GM19239 (cell line): ENCODE measurements around the gene MAST3.

ENCODE experiments used
- DNase-seq: peaks from one replicate; pipeline ENCODE4 v3.0.0; 2011; ENCODE audit warnings: low spot score; ENCODE audit not compliant: insufficient read length
- FAIRE-seq: peaks from 2 replicates; lab custom pipeline; 2011; peaks lifted over from hg19 to GRCh38; lab: Jason Lieb, UNC

Gene MAST3

GRCh38 chr19:18109733-18110608 is 12.4 kb downstream of the MAST3 start:
- FAIRE-seq (peak; percentile 54), DNase-seq (no peak)

- no peak for DNase-seq
- FAIRE-seq = no peak
Observed at GRCh38 chr19:18110609-18111232, 13.1 kb downstream of the MAST3 start.

DNA sequence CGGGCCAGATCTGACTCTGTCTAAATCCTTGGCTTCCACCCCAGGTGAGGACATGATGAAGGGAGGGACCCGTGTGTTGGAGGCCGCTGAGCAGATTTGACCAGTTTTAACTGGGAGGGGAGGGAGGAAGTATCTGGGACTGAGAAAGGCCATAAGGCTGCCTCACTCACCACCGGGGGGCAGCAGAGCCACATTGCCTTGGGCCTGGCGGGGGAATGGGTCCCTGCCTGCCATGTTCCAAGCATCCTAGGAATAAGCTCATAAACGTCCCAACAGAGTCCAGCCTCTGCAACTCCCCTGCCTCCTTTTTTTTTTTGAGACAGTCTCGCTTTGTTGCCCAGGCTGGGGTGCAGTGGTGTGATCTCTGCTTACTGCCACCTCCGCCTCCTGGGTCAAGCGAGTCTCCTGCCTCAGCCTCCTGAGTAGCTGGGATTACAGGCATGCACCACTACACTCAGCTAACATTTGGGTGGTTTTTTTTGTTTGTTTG is 15.5 kb downstream of the MAST3 start:
- peak; percentile 72 for DNase-seq
- FAIRE-seq = peak; percentile 96

DNA sequence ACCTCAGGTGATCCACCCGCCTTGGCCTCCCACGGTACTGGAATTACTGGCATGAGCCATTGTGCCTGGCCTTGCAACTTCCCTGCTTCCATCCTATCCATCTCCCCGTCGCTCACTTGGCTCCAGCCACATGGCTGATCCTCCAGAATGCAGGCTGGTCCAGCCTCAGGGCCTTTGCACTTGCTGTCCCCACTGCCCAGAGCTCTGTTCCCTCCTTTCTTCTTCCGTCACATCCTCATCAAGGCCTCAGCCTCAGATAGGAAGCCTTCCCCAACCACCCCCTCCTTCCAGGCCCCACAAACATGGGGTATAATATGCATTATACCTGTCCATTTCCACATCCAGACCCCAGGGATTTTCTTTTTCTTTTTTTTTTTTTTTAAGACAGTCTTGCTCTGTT is 16.2 kb downstream of the MAST3 start:
- FAIRE-seq (no peak), DNase-seq (no peak)

GRCh38 chr19:18114483-18114882 is 16.9 kb downstream of the MAST3 start:
- DNase-seq (no peak), FAIRE-seq (no peak)

- FAIRE-seq (no peak), DNase-seq (no peak)
Observed at GRCh38 chr19:18117364-18117691, 19.8 kb downstream of the MAST3 start.

DNA sequence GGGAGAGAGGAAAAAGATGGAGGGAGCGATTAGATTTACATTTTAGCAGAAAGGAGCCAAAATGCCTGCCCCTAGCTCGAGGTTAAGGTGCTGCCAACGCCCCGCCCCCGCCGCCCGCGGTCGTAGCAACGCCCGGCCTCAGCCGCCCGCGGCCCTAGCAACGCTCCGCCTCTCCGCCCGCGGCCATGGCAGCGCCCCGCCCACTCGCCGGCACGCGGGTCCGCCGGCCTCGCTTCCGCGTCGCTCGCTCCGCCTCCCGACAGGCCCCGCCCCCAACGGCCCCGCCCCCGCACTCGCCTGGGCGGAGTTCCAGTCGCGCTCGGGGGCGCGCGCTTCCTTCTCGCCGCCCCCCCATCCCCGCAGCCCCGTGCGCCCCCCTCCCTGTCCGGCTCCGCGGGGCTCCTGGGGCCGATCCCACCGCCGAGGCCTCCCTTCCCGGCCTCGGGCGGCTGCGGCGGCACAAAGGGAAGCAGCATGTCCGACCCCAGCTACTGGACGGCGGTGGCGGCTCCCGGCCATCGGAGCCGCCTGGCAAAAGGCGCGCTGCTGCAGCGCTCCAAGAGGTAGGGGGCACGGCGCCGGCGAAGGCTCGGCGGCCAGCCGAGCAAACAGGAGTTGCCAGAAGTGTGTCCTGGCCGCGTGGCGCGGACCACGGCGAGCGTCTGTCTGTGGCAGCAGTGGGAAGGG is 20.3 kb downstream of the MAST3 start:
- peak; percentile 95 for FAIRE-seq
- DNase-seq = peak; percentile 99

DNA sequence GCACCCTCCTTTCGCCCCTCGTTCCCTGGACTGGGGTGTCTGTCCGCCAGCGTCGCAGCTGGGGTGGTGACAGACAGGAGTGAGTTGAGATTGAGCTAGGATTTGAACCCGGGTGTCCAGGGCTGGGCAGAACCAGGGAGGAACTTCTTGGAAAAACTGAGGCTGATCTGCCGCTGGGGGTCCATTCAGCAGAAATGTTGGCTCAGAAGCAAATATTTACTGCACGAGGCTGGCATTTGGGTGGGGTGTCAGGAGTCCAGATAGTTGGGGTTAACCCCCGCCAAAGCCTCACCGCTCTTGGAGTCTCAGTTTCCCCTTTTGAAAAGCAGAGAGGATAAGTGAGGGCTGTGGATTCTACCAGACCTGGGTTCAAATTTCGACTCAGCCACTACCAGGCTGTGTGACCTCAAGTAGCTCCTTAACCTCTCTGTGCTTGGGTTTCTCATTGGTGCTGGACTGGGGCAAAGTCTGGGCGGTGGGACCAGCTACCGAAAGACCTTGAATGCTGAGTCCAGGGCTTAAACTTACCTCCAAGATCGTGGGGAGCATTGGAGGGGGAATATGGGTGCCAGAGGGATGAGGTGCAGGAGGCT is 20.9 kb downstream of the MAST3 start:
- FAIRE-seq = no peak
- DNase-seq = no peak

- DNase-seq = peak; percentile 72
- FAIRE-seq = peak; percentile 91
Observed at GRCh38 chr19:18119013-18119716, 21.6 kb downstream of the MAST3 start.

DNA sequence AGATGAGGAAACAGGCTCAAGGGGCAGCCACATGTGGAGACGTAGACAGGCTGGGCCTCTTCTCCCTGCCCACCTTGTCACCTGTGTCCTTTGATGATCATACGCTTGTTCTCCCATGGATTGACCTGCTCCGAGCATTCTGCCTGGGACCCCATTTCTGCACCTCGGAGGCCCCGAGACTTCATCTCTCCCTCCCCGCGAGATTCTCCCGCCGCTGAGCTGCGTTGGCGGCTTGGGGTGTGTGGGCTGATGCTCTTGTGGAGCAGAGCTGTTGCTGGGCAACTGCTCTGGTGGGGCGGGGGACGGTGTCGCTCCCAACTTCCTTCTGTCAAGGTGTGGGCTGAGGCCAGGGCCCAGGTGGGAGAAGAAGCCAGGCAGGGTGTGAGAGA is 22.1 kb downstream of the MAST3 start:
- FAIRE-seq = no peak
- DNase-seq = no peak

DNA sequence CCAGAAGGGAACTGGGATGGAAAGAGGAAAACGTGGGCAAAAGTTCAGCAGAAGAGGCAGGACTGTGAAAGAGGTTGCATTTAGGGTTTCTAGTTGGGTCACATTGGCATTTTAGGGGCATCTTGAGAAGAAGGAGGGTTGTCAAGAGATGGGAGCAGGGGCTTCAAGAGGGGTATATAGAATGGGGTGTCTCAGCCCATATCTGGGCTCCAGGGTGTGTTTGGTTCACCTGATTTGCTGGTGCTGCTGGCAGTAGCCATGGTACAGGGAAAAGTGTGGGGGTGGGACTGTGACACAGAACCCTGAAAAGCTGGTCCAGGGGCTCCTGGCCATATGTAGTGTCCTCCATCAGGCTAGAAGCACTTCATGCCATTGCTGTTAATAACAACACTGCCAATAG is 22.5 kb downstream of the MAST3 start:
- DNase-seq (no peak), FAIRE-seq (no peak)

DNA sequence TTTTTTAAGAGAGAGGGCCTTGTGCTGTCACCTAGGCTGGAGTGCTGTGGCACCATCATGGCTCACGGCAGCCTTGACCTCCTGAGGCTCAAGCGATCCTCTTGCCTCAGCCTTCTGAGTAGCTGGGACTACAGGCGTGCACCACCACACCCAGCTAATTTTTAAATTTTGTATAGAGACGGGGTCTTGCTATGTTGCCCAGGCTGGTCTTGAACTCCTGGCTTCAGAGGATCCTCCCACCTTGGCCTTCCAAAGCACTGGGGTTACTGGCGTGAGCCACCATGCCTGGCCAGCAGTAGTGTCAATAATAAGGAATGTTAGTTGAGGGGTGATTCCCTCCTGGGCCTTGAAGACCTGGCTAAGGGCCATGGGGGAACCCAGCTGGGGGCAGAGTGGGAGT is 23.6 kb downstream of the MAST3 start:
- no peak for FAIRE-seq
- DNase-seq = no peak

DNA sequence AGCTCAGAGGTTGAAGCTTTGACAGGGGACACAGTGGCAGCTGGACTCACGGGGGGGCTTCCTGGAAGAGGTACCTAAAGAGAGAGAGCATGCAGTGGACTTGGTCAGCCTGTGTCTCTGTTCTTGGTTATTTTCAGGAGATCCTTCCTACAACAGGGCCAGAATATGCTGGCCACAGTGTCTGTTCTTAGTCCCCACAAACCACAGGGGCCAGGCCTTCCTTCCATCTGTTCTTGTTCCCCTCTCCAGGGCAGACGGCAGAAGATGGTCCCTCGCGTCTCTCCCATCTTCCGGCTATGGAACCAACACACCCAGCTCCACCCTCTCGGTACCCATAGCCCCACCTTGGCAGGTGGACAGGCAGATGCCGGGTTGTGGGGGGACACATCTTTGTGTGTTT is 24.8 kb downstream of the MAST3 start:
- DNase-seq (no peak), FAIRE-seq (no peak)

- DNase-seq (no peak), FAIRE-seq (no peak)
Observed at GRCh38 chr19:18122860-18123795, 25.6 kb downstream of the MAST3 start.

- FAIRE-seq (no peak), DNase-seq (no peak)
Observed at GRCh38 chr19:18123819-18124218, 26.2 kb downstream of the MAST3 start.

DNA sequence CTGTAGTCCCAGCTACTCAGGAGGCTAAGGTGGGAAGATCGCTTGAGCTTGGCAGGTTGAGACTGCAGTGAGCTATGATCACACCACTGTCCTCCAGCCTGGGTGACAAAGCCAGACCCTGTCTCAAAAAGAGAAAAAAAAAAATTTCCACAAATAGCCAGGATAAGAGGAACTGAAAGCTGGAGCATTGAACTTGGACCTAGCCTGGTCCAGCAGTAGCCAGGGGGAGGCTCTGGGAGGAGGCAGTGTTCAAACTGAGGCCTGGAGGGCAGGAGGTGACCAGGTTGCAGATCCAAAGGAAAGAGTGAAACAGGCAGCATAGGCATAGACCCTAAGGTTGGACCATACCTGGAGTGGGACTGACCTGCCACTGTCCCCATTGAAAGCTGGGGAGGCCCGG is 28.5 kb downstream of the MAST3 start:
- DNase-seq = no peak
- FAIRE-seq = no peak

DNA sequence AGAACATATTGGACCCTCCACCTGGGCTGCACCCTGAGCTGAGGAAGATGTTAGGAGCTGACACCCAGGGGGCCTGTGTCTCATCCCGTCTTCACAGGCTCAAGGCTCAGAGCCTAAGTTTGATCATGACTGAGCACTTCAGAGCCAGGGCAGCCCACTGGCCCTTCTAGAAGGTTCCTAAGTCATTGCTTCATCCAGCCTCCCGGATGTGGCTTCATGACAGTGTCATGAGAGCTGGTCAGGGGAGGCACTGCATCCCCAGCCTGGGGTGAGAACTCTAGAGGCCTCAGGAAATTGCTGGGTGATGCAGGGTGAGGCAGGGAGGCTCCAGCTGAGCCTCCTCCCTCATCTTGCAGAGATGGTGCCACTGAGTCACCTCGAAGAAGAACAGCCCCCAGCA is 30.5 kb downstream of the MAST3 start:
- FAIRE-seq = no peak
- DNase-seq = no peak

DNA sequence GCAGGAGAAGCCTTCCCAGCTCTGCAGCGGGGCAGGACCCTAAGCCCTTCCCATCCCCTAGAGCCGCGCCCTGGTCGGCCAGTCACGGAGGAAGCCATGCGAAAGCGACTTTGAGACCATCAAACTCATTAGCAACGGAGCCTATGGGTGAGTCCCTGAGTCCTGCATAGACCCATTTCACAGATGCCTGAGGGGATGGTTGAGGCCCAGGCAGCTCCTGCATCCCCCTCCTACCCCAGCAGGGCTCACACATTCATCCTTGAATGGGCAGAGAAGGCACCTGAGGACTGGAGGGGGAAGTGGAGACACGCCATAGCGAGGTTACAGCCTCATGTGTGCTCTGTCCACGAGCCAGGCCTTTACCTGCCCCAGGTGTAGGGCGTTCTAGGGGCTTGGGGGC is 31.2 kb downstream of the MAST3 start:
- FAIRE-seq = no peak
- no peak for DNase-seq
